SHP77 treated with DMSO at 0.1 percent for 48 hours (cell line): Measurements from ENCODE around the gene SLC19A1.

Experiments
- DNase-seq: peaks from one replicate; lab custom pipeline; 2025; lab: John Stamatoyannopoulos, UW

The SLC19A1 gene

DNA sequence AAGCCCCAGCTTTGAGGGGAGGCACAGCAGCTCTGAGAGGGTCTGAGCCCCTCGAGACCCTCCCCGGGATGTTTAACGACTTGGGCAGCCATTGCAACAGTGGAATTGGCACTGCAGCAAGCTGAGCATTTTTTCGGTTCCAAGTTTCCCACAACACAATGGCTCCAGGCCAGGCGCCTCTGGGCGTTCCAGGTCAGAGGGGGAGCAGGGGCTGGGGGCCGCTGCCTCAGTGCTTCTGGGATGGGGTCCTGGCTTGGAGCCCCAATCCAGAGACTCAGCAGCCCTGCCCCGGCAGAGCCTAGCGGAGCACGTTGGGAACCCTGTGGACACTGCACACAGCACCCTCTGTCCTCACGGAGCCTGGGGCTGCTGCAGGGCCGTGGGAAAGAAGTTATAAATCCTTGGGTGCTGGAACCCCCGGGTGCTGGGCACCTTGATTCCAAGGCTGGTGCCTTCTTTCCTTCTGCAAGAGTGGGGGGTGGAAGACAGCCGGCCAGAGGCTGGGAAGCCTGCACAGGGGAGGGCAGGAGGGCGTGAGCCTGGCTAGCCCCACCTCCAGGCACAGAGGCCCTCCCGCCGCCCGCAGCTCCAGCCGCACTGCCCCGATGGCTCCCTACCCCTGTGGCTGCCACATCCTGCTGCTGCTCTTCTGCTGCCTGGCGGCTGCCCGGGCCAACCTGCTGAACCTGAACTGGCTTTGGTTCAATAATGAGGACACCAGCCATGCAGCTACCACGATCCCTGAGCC, 87.1 kb downstream of the SLC19A1 start:
- DNase-seq, result no peak

DNA sequence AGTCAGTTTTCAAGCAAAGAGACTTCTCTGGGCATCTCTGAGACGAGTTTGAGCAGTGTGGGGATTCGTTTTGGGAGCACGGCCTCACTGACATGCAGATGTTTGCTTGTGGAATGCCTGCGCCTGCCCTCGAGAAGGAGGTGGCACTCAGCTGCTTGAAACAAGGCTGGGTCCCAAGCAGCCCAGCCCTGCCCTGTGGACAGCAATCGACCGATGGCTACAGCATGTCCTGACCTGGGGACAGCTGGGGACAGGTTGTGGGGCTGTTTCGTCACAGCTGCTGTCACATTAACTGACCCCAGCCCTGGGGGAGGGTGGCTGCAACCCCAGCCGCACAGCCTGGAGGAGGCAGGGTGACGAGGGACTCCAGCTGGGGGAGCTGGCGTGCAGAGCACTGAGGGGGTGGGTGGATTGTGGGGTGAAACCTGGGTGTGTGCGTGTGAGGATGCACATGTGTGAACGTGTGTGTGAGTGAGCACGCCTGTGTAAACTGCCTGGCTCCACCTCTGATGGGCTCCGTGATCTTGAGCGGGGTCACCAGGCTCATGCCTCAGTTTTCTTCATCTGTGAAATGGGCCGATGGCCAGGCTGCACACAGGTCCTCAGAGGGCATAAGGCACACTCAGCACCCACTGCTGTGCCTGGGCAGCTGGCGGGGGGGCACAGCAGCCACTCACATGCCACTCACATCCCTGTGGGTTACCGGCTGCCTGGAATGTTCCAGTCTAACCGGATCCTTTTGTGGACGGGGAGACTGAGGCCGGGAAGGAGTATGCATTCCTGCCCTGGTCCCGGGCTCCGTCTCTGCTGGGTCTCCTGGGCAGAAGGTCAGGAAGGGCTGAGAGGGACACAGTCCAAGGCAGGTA, 87.9 kb downstream of the SLC19A1 start:
- DNase-seq, result no peak

DNA sequence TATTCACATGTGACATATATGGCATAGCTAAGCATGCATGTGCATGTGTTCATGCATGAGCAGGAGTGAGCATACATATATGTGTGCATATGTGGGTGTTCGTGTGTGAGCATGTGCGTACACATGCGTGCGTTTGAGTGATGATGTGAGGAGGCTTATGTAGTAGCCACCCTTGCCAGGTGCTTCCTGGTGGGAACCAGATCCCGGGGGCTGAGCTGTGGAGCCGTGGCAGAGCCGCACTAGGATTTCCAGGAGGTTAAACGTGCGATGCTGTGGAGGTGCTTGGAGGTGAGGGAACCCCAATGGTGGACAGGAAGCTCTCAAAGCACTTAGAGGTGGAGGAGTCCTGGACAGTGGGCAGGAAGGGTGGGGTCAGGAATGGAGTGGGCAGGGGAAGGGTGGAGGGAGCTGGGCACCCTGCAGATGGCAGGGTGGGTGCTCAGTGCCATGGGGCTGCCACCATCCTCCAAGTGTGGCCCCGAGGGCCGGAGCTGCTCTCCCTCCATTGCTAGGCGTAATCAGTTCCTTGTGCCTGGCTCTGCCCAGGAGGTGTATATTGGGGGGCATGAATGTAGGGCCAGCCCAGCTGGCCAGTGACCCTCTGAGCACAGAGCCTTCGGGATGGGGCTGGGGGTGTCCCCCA, 88.8 kb downstream of the SLC19A1 start:
- DNase-seq, result no peak

DNA sequence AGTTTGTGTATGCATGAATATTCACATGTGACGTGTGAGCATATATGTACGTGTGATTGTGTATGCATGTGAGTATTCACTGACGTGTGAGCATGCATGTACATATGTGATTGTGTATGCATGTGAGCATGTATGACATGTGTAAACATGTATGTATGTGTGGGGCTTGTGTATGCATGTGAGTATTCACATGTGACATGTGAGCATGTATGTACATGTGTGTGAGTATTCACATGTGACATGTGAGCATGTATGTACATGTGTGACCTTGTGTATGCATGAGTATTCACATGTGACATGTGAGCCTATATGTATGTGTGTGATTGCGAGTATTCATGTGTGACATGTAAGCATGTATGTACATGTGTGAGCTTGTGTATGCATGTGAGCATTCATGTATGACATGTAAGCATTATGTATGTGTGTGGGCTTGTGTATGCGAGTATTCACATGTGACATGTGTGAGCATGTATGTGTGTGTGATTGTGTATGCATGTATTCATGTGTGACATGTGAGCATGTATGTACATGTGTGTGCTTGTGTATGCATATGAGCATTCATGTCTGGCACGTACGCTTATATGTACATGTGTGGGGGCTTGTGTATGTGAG, 89.4 kb downstream of the SLC19A1 start:
- DNase-seq, result no peak

DNA sequence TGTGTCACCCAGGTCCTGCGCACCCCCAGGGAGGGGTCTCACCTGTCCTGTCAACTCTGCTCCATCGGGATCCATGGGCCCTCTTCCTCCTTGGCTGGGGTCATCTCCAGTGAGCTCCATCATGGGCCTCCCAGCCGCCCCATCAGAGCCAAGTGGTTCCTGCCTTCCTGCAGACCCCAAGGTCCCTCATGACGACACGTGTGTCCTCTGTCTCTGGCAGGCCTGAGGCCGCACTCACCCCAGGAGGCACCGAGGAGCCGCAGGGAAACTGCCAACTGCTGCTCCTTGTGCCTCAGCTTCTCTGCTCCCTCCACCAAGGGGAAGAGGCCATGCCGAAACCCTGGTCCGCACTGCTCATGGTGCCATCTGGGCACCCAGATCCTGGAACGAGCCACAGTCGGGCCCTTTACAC, 90.5 kb downstream of the SLC19A1 start:
- no peak for DNase-seq

DNA sequence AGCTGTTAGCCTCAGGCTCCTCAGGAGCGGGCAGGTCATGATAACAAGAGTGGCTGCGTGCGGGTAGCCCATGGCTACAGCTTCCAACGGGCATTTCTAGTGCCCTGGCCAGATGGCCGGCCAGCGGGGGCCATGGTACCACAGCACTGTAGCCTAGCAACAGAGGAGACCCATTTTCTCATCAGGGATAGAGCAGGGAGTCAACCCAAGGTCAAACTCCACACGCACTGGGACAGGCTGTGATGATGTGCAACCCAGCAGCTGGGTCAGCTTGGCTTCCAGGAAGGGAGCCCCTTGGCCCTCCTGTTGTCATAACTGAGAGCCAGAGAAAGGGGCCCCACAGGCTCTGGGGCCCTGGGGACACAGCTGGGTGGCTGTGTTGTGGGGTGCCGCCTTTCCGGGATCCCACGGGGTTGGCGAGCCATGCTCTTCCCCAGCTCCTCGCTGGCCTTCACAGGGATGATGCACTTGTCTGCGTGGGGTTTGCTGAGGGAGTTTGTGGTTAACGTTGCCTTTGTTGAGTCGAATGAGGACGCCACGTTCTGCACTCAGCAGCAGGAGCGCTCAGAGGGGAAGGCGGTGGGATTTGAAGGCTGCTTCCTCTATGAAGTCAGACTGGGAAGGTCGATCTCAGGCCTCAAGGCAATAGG, 91.0 kb downstream of the SLC19A1 start:
- no peak for DNase-seq

DNA sequence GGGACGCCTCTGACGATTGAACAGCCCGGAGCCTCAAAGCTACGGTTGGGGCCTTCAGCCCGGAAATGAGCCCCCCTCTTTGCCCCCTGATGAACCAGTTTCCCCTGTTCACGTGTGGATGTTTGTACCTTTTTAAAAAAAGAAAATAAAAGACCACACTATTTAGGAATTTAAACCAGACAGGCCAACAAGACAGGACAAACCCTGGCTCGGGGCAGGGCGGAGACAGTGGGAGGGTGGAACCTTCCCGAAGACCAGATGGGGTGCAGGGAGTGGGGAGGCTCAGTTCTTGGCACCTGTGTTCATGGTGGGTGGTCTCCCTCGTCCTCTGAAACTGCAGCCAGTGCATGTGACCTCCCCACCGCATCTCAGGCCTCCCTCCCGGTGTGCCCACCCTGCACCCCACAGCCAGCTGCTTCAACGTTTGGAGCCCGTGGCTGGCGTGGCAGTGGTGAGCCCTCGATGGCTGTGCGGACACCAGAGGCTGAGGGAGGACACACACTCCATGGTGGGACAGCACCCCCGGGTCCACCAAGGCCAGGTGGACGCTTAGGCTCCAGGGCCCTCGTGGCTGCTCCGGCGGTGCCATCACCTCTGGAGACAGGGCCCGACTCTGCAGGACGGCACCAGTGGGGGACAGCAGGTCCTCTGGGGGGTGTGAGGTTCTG, 91.7 kb downstream of the SLC19A1 start:
- no peak for DNase-seq

DNA sequence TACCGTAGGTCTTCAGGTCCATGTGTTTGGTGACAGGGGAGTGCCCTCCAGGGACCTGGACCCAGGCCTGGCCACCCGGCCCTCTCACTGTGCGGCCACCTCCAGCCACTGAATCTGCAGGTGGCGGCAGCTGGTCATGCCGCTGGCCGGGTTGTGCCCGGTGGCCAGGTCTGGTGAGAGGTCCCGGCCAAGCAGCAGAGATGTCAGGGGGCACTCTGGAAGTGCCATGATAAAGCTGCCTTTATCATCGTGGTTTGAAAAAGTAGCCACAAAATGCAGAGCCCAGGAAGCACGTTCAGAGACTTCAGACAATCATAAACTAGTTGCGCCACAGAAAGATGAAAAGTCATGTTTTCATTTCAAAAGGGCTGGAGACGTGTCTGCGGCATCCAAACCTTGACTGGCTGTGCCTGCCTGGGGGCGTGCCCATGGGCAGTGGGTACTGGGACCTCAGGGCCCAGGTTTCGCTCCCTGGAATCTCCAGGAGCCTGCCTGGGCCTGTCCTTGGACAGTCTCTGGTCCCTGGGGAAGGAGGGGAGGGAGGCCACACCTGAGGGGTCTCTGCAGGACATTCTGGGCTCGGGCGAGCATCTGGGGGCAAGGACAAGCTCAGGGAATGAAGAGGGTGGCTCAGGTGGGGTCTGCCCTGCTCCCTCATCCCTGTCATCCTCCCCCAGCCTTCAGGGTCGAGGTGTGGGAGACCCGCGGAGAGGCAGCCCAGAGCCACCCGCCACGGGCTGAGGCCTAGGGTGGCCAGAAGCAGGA, 92.4 kb downstream of the SLC19A1 start:
- DNase-seq, result no peak

DNA sequence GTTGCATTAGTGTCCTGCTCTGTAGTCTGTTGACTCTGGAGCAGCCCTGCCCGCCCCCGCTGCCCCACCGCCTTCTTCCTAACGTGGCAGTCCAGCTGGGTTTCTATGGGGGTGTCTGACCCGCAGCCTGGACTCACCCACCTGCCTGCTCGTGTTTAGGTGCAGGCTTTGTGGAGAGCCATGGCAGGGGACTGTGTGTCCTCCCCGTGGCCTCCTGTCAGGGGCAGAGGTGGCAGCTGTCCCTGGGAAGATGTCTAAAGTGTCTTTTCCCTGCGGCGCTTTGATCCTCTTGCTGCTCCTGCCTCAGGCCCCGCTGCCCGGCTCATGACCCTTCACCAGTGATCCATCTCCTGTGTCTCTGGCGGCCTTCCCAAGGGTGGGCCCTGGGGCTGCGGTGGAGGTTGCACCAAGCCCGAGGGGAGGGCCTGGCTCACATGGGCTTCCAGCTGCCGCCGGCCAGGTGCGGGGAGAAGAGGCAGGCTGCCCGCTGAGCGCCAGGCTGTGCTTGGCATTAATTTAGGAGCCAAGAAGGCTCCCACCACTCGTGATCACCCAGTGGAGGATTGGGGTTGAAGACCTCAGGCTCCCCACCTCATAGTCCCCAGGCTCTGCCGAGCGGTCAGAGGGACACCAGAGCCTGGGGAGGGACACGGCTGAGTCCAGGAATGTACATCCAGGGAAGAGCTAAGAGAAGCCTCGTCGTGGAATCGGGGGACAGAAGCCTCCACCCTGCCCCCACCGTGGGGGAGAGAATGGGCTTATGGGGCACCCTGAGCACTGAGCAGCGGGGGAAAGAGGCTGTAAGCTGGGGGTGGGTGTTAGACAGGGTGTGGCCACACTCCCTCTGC, 93.2 kb downstream of the SLC19A1 start:
- no peak for DNase-seq

DNA sequence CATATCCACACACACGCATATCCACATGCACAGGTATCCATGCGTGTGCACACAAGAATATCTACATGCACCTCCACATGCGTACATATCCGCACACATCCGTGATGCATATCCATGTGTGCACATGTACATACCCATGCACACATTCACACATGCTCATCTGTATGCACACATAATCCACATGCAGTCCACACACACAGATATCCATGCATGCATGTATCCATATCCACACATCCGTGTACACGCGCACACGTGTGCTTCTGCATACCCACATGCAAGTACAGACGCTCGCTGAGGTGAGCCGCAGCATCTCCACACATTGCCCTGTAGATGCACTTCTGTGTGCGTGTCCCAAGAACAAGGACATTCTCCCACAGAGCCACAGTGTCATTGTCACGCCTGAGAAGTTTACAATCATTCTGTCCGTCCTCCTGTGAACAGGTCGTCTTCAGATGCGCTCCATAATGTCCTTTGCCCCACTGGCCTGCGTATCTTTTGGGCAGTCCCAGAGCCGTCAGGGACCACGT, 93.9 kb downstream of the SLC19A1 start:
- no peak for DNase-seq
